ENCODE results near the gene SLC38A9. TPM values are rescaled to one million over a fixed set of nuclear protein-coding genes. Genes with fewer than 3 reads are reported as not detected.
"Not testable (repeated sequence)": the region's sequence is repeated elsewhere in the genome, so short reads cannot be mapped to it uniquely, and the experiment has no call there.

Gene SLC38A9
- total RNA-seq, 4 donors from 2014 or later, result 13.2 to 26.2 (median 20.1) TPM

DNA sequence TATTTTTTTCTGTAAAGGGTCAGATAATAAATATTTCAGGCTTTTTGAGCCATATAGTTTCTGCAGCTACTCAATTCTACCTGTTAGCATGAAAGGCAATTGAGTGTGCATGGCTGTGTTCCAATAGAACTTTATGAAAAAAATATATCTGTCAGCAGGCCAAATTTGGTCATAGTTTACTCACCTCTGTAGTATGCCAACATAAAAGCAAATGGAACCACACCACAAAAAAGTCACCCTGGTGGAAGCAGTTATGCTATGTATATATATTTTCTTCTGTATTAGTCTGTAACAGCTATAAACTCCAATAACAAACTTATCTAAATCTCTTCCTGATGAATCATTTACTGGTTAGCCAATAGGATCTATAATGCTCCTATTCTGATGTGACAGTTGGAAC, 3.4 kb downstream of the SLC38A9 start:
- ATAC-seq (ENCODE audit: low FRiP score), result no peak
- TF ChIP-seq, protein P1, sequence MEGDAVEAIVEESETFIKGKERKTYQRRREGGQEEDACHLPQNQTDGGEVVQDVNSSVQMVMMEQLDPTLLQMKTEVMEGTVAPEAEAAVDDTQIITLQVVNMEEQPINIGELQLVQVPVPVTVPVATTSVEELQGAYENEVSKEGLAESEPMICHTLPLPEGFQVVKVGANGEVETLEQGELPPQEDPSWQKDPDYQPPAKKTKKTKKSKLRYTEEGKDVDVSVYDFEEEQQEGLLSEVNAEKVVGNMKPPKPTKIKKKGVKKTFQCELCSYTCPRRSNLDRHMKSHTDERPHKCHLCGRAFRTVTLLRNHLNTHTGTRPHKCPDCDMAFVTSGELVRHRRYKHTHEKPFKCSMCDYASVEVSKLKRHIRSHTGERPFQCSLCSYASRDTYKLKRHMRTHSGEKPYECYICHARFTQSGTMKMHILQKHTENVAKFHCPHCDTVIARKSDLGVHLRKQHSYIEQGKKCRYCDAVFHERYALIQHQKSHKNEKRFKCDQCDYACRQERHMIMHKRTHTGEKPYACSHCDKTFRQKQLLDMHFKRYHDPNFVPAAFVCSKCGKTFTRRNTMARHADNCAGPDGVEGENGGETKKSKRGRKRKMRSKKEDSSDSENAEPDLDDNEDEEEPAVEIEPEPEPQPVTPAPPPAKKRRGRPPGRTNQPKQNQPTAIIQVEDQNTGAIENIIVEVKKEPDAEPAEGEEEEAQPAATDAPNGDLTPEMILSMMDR (IDR thresholded peaks at IDR 0.05), result no peak
- DNase-seq (ENCODE audit: low spot score), result no peak

DNA sequence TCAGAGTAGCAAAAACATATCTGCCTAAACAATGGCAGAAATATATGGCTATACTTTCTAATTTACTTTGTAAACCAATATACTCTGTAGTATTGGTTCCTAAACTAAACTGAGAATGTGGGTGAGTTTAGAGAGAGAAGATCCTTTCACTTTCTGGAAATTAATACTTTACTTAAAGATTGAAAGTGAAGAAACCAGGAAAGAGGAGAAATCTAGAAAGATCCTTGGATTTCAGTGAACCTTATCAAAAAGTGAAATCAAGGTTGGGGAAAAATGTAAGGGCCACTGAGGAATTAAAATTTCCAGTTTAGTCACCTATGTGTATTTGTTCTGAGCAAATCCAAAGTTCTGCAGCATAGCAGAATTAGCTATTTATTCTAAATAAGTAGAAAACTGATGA, 5.9 kb downstream of the SLC38A9 start:
- DNase-seq (ENCODE audit: low spot score), result no peak
- ATAC-seq (ENCODE audit: low FRiP score), result no peak
- TF ChIP-seq, protein P1 (IDR thresholded peaks at IDR 0.05), result no peak

DNA sequence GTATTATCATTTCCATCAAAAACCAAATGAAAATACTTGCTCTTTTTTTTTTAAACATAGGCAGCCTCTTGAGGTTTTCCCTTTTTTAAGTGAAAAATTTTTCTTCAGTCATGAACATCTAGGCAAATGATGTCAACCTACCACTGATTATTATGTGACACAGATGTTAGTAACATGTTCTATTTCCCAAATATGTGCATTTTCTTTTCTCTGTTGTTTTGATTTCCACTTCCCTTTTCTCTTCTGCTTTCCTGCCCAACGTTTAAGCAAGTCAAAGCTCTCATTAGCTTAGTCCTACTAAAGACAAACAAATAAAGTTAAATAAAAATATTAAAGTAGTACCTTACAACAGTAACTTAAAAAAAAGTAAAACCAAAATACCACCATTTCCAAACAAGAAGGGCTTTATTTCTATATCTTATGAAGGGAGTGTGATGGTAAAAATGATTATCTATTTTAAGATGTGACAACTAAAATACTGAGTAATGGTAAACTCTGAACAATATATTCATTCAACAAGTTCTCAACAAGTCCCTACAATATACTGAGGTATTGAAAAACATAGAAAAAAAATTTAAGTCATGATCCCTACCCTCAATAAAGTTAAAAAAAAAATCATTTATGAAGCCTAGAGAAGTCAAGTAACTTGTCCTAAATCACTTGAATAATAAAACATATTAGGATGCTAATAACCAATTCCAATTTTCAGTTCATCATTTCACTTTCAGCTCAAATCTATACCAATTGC, 9.4 kb downstream of the SLC38A9 start:
- no peak for ATAC-seq (ENCODE audit: low FRiP score)
- no peak for DNase-seq (ENCODE audit: low spot score)
- TF ChIP-seq, protein P1 (IDR thresholded peaks at IDR 0.05), result no peak

DNA sequence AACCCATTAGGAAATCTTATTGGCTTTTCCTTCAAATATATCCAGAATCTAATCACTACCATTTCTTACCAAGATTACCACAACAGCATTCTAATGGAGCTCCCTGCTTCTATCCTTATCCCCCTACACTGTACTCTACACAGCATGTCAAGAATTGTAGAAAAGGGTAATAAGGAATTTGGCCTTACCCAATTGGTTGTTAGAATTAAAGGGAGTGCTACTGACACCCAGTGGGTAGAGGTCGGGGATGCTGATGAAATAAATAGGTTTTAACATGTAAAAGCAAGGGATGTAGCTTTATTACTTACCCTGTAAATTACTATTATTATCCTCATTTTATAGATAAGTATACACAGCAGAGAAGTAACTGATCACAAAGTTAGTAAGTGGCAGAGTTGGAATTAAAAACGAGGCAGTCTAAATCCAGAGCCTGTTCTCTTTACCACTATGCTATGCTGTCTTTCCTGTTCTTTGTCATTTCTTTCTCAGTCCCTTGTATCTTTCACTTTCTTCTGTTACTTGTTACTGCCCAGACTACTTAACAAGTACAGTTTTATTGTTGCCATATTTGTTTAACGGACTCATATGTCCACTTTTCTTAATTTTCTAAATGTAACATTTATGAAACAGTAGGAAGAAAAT, 10.5 kb downstream of the SLC38A9 start:
- TF ChIP-seq, protein P1 (IDR thresholded peaks at IDR 0.05), result no peak
- DNase-seq (ENCODE audit: low spot score), result no peak
- no peak for ATAC-seq (ENCODE audit: low FRiP score)

DNA sequence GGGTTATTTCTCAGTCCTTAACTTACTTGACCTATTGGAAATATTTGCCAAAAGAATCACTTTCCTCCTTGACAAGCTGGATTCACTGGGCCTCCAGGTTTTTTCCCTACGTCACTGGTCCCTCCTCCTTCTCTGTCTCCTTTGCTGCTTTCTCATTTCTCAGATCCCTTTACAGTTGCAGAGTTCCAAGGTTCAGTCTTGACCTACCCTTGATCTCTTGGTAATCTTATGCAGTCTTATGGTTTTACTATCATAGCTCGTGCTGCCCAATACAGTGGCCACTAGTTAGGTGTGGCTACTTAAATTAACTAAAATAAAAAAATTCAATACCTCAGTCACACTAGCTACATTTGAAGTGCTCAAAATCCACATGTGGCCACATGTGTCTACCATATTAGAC, 11.4 kb downstream of the SLC38A9 start:
- no peak for ATAC-seq (ENCODE audit: low FRiP score)
- no peak for DNase-seq (ENCODE audit: low spot score)
- TF ChIP-seq, protein P1 (IDR thresholded peaks at IDR 0.05), result no peak

DNA sequence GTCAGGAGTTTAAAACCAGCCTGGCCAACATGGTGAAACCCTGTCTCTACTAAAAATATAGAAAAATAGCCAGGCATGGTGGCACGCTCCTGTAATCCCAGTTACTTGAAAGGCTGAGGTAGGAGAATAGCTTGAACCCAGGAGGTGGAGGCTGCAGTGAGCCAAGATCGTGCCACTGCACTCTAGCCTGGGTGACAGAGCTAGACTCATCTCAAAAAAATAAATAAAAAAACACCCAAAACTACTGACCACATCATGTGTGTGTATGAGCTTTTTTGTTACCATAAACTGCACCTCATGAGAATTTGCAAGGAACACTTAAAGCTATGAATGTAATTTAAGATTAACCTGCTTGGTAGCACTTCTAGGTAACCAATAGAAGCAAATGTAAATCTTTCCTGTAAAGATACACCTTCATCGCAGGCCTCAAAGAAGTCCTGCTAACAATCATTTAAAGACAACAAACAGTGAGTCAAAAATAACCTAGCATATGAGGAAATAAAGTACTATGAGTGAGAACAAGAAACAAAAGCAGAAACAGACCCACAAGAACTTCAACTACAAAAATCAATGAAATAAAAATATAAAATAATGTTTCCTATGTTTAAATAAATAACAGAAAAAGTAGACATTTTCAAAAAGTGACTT, 13.0 kb downstream of the SLC38A9 start:
- TF ChIP-seq, protein P1 (IDR thresholded peaks at IDR 0.05), result no peak
- no peak for DNase-seq (ENCODE audit: low spot score)
- ATAC-seq (ENCODE audit: low FRiP score), result no peak

DNA sequence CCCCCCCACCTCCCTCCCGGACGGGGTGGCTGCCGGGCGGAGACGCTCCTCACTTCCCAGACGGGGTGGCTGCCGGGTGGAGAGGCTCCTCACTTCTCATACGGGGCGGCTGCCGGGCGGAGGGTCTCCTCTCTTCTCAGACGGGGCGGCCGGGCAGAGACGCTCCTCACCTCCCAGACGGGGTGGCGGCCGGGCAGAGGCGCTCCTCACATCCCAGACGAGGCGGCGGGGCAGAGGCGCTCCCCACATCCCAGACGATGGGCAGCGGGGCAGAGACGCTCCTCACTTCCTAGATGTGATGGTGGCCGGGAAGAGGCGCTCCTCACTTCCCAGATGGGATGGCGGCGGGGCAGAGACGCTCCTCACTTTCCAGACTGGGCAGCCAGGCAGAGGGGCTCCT, 15.4 kb downstream of the SLC38A9 start:
- not testable (repeated sequence) for DNase-seq (ENCODE audit: low spot score); ATAC-seq (ENCODE audit: low FRiP score)
